NCI-H510A (cell line): ENCODE data around the gene DR1.
"Not testable (repeated sequence)": the region's sequence is repeated elsewhere in the genome, so short reads cannot be mapped to it uniquely, and the experiment has no call there.

Source experiments
- DNase-seq: peaks from one replicate; lab custom pipeline; 2025; lab: John Stamatoyannopoulos, UW

Gene DR1

GRCh38 chr1:93386268-93386667 lies 40.6 kb downstream of the DR1 start:
- not testable (repeated sequence) for DNase-seq

GRCh38 chr1:93394514-93394913 lies 48.8 kb downstream of the DR1 start:
- DNase-seq = no peak

GRCh38 chr1:93395195-93395594 lies 49.5 kb downstream of the DR1 start:
- DNase-seq = no peak

GRCh38 chr1:93399781-93400180 lies 54.1 kb downstream of the DR1 start:
- no peak for DNase-seq

GRCh38 chr1:93408203-93408602 lies 62.5 kb downstream of the DR1 start:
- no peak for DNase-seq

GRCh38 chr1:93411000-93411399 lies 65.3 kb downstream of the DR1 start:
- DNase-seq = no peak

GRCh38 chr1:93414749-93415148 lies 69.0 kb downstream of the DR1 start:
- no peak for DNase-seq

- no peak for DNase-seq
Measured at GRCh38 chr1:93415296-93415695, 69.6 kb downstream of the DR1 start.

GRCh38 chr1:93416183-93416582 lies 70.5 kb downstream of the DR1 start:
- no peak for DNase-seq
